Tibial nerve (tissue), 4 donors: Measurements from ENCODE around the gene STAB2.

Experiments used
- CTCF ChIP-seq, 5 experiments: fragments of 200-600 bp in 3 of 5; fragments of 450-650 bp in 2 of 5; sonication (generic) in 3 of 5; IDR thresholded peaks; one replicate each; pipeline ENCODE4 v1.5.1; 2016 to 2019; ENCODE audit warnings: antibody characterized with exemption in 5 of 5, mild to moderate bottlenecking in 3 of 5, moderate library complexity in 2 of 5
- EP300 ChIP-seq, 2 donors: sonication (generic); formaldehyde crosslinking; IDR thresholded peaks; one replicate each; pipeline ENCODE4 v1.6.1; 2017; ENCODE audit warnings: antibody characterized with exemption in 2 of 2, mild to moderate bottlenecking in 1 of 2
- POLR2A ChIP-seq, 2 donors: fragments of 450-650 bp; IDR thresholded peaks; one replicate each; pipeline ENCODE4 v1.6.1; 2017; ENCODE audit warnings: antibody characterized with exemption in 2 of 2, mild to moderate bottlenecking in 2 of 2, moderate library complexity in 2 of 2

- no peak for TF ChIP-seq CTCF (IDR thresholded peaks at IDR 0.05)
- TF ChIP-seq POLR2A (IDR thresholded peaks at IDR 0.05), result no peak
- TF ChIP-seq EP300 (IDR thresholded peaks at IDR 0.05), result no peak
Observed at GRCh38 chr12:103627189-103627855, 40.2 kb downstream of the STAB2 start.
